Measurements from ENCODE around the gene VENTX.

DNA sequence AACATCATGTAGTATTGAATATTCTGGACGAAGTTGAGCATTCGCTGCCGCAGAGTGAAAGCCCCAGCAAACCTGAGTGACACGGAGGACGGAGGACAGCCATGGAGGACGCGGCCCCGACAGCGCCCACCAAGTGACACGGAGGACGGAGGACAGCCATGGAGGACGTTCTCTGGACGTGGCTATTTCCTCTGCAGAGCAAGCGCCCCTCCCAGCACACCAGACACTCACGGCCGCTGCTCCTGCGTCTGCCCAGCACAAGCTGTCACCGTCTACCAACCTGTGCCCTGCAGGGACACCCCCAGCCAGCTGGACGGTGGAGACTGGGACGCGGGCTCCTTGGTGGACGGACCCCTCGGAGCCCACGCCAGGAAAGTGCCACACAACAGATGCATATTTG, 46.3 kb downstream of the VENTX start:
- no peak for TF ChIP-seq POLR2AphosphoS5 (IDR thresholded peaks at IDR 0.05; ENCODE audit: low read depth, low read length)
- TF ChIP-seq, protein P1, sequence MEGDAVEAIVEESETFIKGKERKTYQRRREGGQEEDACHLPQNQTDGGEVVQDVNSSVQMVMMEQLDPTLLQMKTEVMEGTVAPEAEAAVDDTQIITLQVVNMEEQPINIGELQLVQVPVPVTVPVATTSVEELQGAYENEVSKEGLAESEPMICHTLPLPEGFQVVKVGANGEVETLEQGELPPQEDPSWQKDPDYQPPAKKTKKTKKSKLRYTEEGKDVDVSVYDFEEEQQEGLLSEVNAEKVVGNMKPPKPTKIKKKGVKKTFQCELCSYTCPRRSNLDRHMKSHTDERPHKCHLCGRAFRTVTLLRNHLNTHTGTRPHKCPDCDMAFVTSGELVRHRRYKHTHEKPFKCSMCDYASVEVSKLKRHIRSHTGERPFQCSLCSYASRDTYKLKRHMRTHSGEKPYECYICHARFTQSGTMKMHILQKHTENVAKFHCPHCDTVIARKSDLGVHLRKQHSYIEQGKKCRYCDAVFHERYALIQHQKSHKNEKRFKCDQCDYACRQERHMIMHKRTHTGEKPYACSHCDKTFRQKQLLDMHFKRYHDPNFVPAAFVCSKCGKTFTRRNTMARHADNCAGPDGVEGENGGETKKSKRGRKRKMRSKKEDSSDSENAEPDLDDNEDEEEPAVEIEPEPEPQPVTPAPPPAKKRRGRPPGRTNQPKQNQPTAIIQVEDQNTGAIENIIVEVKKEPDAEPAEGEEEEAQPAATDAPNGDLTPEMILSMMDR (IDR thresholded peaks at IDR 0.05 in 2 of 3, conservative IDR thresholded peaks at IDR 0.05 in 1 of 3; ENCODE audit: borderline replicate concordance in 1 of 3, insufficient read depth in 1 of 3, low read depth in 2 of 3, low read length in 2 of 3), result no peak
- TF ChIP-seq FOSL1 (IDR thresholded peaks at IDR 0.05; ENCODE audit: low read depth), result no peak
- TF ChIP-seq POLR2A (IDR thresholded peaks at IDR 0.05; ENCODE audit: borderline replicate concordance, extremely low read depth, insufficient read depth, insufficient read length), result no peak
- TF ChIP-seq SP1 (IDR thresholded peaks at IDR 0.05; ENCODE audit: low read depth), result no peak
- TF ChIP-seq, protein P2, sequence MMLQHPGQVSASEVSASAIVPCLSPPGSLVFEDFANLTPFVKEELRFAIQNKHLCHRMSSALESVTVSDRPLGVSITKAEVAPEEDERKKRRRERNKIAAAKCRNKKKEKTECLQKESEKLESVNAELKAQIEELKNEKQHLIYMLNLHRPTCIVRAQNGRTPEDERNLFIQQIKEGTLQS (IDR thresholded peaks at IDR 0.05), result no peak
- TF ChIP-seq, protein P3, sequence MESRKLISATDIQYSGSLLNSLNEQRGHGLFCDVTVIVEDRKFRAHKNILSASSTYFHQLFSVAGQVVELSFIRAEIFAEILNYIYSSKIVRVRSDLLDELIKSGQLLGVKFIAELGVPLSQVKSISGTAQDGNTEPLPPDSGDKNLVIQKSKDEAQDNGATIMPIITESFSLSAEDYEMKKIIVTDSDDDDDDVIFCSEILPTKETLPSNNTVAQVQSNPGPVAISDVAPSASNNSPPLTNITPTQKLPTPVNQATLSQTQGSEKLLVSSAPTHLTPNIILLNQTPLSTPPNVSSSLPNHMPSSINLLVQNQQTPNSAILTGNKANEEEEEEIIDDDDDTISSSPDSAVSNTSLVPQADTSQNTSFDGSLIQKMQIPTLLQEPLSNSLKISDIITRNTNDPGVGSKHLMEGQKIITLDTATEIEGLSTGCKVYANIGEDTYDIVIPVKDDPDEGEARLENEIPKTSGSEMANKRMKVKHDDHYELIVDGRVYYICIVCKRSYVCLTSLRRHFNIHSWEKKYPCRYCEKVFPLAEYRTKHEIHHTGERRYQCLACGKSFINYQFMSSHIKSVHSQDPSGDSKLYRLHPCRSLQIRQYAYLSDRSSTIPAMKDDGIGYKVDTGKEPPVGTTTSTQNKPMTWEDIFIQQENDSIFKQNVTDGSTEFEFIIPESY (IDR thresholded peaks at IDR 0.05; ENCODE audit: extremely low read depth, insufficient replicate concordance, low read length), result no peak
- no peak for TF ChIP-seq RAD21 (IDR thresholded peaks at IDR 0.05; ENCODE audit: low read depth)
- TF ChIP-seq YY1 (IDR thresholded peaks at IDR 0.05; ENCODE audit: extremely low read depth, insufficient replicate concordance, low read depth, low read length), result no peak
- TF ChIP-seq ELF1 (IDR thresholded peaks at IDR 0.05; ENCODE audit: borderline replicate concordance, low read depth), result no peak

Data from HCT116 (cell line).